ENCODE measurements around the gene NACA2. TPM values are rescaled to one million over a fixed set of nuclear protein-coding genes. Genes with fewer than 3 reads are reported as not detected.

NACA2 gene
- total RNA-seq, 1 donor from 2014 or later, result not detected

GRCh38 chr17:61594294-61594825 lies 3.3 kb upstream of the NACA2 start:
- Histone ChIP-seq H3K36me3 (no peaks in the 10 kb centered on the region), H3K4me1 (no peaks in the 10 kb centered on the region), H3K4me3 (no peak overlapping the region), H3K27me3 (ENCODE audit: low read depth) (peaks cover 95% of the 10 kb centered on the region), H3K9me3 (replicated peaks) (no peaks in the 10 kb centered on the region), H3K27ac (replicated peaks) (no peak overlapping the region)
- intact Hi-C loops (cut with micrococcal nuclease), result no loop called here
- DNase-seq, result no peak
- TF ChIP-seq CTCF (IDR thresholded peaks at IDR 0.05; ENCODE audit: borderline replicate concordance), result no peak

GRCh38 chr17:61593426-61593825 lies 2.4 kb upstream of the NACA2 start:
- Histone ChIP-seq H3K9me3 (replicated peaks) (no peaks in the 10 kb centered on the region), H3K36me3 (no peaks in the 10 kb centered on the region), H3K27me3 (ENCODE audit: low read depth) (peaks cover 87% of the 10 kb centered on the region), H3K4me3 (no peak overlapping the region), H3K27ac (replicated peaks) (no peak overlapping the region), H3K4me1 (no peaks in the 10 kb centered on the region)
- DNase-seq, result no peak
- intact Hi-C loops (cut with micrococcal nuclease), result no loop called here
- TF ChIP-seq CTCF (IDR thresholded peaks at IDR 0.05; ENCODE audit: borderline replicate concordance), result no peak

- H3K4me3 ChIP-seq, result no peak overlapping the region
- no peak overlapping the region for H3K27ac ChIP-seq (replicated peaks)
- no peaks in the 10 kb centered on the region for H3K9me3 ChIP-seq (replicated peaks)
- no peaks in the 10 kb centered on the region for H3K36me3 ChIP-seq
- intact Hi-C loops (cut with micrococcal nuclease), result no loop called here
- peaks cover 73% of the 10 kb centered on the region for H3K27me3 ChIP-seq (ENCODE audit: low read depth)
- DNase-seq, result no peak
- no peaks in the 10 kb centered on the region for H3K4me1 ChIP-seq
- TF ChIP-seq CTCF (IDR thresholded peaks at IDR 0.05; ENCODE audit: borderline replicate concordance), result no peak
Measured at GRCh38 chr17:61591930-61592329, 911 bp upstream of the NACA2 start.

- no peak for TF ChIP-seq CTCF (IDR thresholded peaks at IDR 0.05; ENCODE audit: borderline replicate concordance)
- no peaks in the 10 kb centered on the region for H3K36me3 ChIP-seq
- H3K27ac ChIP-seq (replicated peaks), result no peak overlapping the region
- intact Hi-C loops (cut with micrococcal nuclease), result no loop called here
- no peaks in the 10 kb centered on the region for H3K4me1 ChIP-seq
- H3K4me3 ChIP-seq, result no peak overlapping the region
- no peak for DNase-seq
- no peaks in the 10 kb centered on the region for H3K9me3 ChIP-seq (replicated peaks)
- peaks cover 54% of the 10 kb centered on the region for H3K27me3 ChIP-seq (ENCODE audit: low read depth)
Measured at GRCh38 chr17:61589990-61590389, 1.0 kb downstream of the NACA2 start.

- no peak overlapping the region for H3K4me3 ChIP-seq
- no peak overlapping the region for H3K27ac ChIP-seq (replicated peaks)
- no peaks in the 10 kb centered on the region for H3K9me3 ChIP-seq (replicated peaks)
- peaks cover 35% of the 10 kb centered on the region for H3K27me3 ChIP-seq (ENCODE audit: low read depth)
- intact Hi-C loops (cut with micrococcal nuclease), result no loop called here
- no peak for DNase-seq
- TF ChIP-seq CTCF (IDR thresholded peaks at IDR 0.05; ENCODE audit: borderline replicate concordance), result no peak
- no peaks in the 10 kb centered on the region for H3K36me3 ChIP-seq
- no peaks in the 10 kb centered on the region for H3K4me1 ChIP-seq
Measured at GRCh38 chr17:61587807-61588660, 3.0 kb downstream of the NACA2 start.

All from left ventricle myocardium inferior (tissue), 1 donor.